Measurements from ENCODE around the gene RPUSD3.

GRCh38 chr3:9888540-9888939 is 44.7 kb upstream of the RPUSD3 start:
- no peak for TF ChIP-seq CTCF (conservative IDR thresholded peaks at IDR 0.05; ENCODE audit: low read depth, low read length)
- no peak for TF ChIP-seq EZH2 (IDR thresholded peaks at IDR 0.05; ENCODE audit: borderline replicate concordance, low read depth, low read length, poor library complexity, severe bottlenecking)
